Activated effector memory CD4-positive, alpha-beta T cell treated with Interleukin-2 at 50 U/mL for 16 hours (primary cell): ENCODE results near the gene NUMA1.

Experiments used
- DNase-seq: peaks from one replicate; pipeline ENCODE4 v3.0.0-alpha.2; 2020

NUMA1 gene

GRCh38 chr11:72102631-72102945 is 22.2 kb upstream of the NUMA1 start:
- DNase-seq = no peak

GRCh38 chr11:72102162-72102561 is 21.8 kb upstream of the NUMA1 start:
- DNase-seq = no peak

- DNase-seq = no peak
Observed at GRCh38 chr11:72100462-72100861, 20.1 kb upstream of the NUMA1 start.

- no peak for DNase-seq
Observed at GRCh38 chr11:72100009-72100408, 19.7 kb upstream of the NUMA1 start.

- DNase-seq = no peak
Observed at GRCh38 chr11:72098741-72099140, 18.4 kb upstream of the NUMA1 start.

DNA sequence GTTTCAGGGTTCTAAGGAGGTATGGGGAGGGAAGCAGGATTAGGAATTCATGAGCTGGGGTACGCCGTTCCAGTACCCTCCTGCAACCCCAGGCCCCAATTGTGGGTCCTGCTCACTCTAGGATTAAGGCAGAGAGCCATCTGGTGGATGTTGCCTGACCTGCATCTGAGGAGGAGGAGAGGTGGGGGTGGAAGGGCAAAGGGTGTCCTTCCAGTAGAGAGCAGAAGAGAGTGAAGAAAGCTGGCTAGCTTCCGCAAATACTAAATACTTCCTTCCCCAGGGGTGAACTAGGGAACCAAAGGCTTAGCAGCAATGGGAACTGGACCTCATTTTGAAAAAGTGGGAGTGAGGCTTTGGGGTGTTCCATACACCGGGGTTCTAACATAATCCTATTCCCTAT is 10.9 kb upstream of the NUMA1 start:
- DNase-seq = peak; percentile 46

- no peak for DNase-seq
Observed at GRCh38 chr11:72088076-72088808, 7.9 kb upstream of the NUMA1 start.

DNA sequence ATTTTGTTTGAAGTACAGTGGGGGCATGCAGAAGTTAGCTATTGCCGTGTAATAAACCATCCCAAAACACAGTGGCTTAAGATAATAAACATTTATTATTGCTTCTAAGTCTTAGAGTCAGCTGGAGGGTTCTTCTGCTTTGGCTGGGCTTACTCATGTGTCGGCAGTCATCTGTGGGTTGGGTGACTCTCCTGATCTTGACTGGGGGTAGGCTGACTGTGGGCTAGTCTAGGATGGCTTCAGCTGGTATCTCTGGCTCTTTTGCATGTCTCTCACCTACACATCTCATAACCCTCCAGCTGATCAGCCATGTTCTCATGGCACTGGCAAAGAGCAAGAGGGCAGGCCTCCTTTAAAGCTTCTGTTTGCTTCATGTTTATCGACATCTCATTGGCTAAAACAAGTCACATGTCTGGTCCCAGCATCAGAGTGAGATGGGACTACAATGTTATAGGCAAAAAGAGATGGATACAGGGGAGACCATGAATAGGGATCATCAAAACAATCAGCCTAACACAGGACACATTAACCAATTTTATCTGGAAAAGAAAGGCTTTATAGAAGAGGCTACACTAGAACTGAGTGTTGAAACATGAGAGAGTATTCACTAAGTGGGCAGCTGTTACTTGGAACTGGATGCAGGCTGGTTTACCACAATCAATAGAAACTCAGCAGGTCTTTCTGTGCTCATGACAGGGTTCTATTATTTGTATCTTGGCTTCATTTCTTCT is 5.4 kb upstream of the NUMA1 start:
- no peak for DNase-seq

DNA sequence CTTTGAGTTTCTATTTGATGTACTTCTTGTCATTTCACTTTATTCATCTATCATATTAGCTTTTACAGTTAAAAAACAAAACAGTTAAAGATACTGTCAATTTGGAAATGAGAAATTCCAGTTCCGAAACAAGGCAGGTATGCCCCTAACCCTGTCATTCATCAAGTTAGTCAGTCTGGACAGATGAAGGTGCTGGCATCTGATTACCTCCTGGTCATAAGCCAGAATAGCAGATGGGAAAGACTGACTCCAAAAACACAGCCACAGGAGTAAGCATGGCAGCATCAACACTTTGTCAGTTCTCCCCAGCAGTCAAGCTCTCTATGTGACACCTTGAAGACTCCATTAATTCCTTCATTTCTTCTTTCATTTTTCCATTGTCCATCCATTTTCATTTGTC is 4.6 kb upstream of the NUMA1 start:
- no peak for DNase-seq

GRCh38 chr11:72084076-72084475 is 3.7 kb upstream of the NUMA1 start:
- DNase-seq = no peak

DNA sequence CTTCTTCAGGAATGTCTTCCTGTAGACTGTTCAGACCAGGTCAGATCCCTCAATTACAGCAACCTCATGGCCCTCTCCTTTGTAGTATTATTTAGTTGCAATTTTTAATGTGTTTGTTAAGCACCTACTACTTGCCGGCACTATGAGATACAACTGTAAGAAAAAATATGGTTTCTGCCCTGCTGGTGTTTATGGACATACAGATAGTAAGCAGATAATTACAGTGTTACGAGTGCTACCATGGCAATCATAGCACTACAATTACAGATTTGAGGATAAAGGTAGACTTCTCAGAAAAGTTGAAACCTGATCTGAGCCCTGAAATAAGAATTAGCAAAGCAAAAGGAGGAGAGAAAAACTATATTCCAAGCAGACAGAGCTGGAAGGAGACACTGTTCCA is 3.1 kb upstream of the NUMA1 start:
- no peak for DNase-seq

- no peak for DNase-seq
Observed at GRCh38 chr11:72081821-72082453, 1.6 kb upstream of the NUMA1 start.

- no peak for DNase-seq
Observed at GRCh38 chr11:72081184-72081644, 872 bp upstream of the NUMA1 start.

DNA sequence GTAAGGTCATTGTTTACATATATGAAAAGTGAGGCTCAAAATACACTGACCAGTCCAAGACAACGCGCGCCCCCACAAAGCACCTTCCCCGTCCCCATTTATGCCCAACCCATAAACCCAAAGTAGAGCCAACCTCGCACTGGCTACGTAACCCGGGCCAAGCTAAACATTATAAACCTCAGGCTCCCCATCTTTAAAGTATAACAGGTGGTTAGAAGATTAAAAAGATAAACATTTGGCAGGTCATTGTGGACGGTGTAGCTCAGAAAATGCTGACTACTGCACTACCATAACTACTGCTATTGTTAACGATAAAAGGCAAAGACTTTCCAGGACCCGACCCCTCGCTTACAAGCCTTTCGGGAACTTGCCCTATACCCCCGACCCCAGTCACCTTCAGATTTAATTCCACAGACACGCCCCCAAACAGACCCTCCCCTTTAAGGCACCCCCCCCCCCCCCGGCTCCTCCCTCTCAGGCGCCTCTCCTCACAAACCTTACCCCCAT is 470 bp downstream of the NUMA1 start:
- no peak for DNase-seq

GRCh38 chr11:72078477-72078876 is 1.9 kb downstream of the NUMA1 start:
- DNase-seq = no peak

DNA sequence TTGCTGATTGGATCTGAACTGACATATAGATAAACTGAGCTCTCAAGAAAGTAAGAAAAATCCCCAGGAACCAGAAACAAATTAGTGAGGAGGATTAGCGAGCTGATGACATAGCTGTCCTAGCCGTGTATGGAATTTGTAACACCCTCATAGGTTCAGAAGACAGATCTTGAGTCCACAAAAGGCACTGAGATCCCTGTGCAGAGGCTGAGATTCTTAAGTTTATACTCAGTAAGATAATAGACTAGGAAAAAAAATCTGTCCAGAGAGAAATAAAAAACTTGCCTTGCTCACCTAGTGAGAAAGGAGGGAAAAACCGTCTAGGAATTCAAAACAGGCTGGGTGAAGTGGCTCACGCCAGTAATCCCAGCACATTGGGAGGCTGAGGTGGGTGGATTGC is 4.6 kb downstream of the NUMA1 start:
- DNase-seq = no peak

DNA sequence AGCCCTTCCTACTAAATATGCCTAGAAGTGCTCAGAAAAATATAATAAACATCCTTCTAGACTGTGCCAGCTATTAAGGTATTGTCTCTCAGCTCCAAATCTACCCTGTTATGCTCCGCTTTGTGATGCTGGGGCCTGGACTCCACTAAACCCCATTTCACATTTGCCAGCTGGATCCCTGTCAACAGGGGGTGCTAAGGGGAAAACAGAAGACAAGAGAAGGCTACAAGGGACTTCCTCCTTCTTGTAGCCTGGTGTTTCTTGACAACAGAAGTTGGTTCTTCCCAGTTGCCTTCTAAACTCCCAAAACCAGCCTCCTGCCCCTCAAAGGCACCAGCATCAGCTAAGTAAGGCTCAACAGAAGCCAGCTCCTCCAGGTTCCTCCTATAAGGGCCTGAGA is 5.2 kb downstream of the NUMA1 start:
- DNase-seq = no peak

GRCh38 chr11:72072348-72072747 is 8.0 kb downstream of the NUMA1 start:
- DNase-seq = no peak

DNA sequence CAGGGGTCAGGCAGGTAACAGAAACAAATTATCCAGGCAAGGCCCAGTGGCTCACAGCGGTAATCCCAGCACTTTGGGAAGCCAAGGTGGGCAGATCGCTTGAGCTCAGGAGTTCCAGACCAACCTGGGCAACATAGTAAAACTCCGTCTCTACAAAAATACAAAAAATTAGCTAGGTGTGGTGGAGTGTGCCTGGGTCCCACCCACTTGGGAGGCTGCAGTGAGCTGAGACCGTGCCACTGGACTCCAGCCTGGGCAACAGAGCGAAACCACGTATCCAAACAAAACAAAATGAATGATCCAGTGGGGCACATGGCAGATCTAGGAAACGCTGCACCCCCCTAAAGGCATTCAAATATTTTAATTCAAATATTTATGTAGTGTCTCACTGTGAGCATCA is 9.9 kb downstream of the NUMA1 start:
- no peak for DNase-seq

- no peak for DNase-seq
Observed at GRCh38 chr11:72069787-72070251, 10.5 kb downstream of the NUMA1 start.

DNA sequence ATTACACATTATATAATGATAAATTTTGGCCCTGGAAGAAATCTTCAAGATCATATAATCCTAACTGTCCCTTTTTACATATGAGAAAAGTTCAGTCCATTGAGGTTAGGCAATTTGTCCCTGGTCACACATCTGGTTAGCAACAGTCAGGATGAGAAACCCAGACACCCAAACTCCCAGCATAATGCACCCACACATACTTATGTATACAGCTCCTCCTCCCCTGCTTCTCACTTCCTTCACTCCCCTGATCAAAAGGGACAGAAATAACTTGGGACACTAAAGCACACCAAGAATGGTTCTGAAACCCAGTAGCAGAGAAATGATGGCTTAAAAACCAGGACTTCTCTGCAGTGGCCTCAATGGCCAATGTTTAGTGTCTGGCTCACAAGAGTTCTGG is 11.1 kb downstream of the NUMA1 start:
- DNase-seq = no peak

DNA sequence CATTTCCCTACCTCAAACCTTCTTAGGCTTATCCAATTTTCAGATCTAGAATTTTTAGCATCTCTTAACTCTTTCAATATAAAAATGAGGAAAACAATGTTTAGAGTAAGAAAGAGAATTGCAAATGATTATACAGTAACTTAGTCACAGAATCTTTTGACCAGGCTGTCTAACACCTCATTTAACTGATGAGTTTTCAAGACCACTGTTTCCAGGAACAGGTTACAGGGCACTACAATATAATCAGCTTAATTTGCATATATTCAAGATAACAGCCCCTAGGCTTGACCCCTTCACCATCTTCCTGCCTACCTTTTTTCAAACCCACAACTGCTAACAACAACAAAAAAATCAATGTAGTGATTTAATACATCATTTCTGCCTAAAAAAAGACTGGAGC is 12.7 kb downstream of the NUMA1 start:
- no peak for DNase-seq

DNA sequence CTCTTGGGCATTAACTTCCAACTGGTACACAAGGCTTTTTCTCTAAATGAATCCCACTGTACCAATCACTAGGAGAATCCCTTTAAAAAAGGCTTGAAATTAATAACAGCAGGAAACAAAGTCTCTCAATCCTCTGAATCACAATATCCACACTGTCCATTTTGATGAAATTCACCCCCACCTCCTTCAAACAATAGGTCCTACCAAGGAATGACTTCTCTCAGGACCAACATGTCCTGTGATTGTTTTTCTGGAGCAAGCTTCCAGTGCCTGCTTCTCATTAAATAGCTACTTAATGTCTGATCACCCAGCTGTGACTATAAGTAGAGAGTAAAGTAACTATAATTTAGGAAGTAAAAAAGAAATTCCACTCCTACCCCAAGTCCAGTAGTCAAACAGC is 13.1 kb downstream of the NUMA1 start:
- no peak for DNase-seq

DNA sequence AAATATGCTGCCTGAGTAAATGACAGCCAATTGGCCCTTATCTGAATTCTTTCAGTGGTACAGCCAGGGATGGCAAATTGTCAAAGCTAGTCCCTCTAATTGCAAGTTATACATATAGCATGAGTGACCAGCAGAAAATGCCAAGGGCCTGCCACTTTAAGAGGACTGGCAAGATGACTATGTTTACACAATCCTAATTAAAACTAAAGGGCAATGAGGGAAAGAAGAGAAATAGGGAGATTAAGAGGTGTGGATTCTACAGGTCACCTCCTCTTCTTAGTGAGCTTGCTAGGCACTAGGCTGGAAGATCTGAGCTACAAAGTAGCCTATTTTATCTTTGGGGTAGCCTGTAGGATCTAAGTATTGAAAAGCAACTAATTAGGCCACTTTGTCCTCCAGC is 13.5 kb downstream of the NUMA1 start:
- no peak for DNase-seq
